Keratinocyte (primary cell): Measurements from ENCODE around the gene STIP1. TPM values are rescaled to one million over a fixed set of nuclear protein-coding genes. Genes with fewer than 3 reads are reported as not detected.
A peak's percentile ranks its signal among the peaks of the same experiment; 100 is the strongest.

Experiments
- DNase-seq: peaks from one replicate; pipeline ENCODE4 v3.0.0-alpha.2; 2011; ENCODE audit warnings: low read depth, missing footprints, low spot score
- FAIRE-seq: peaks from 2 replicates; lab custom pipeline; 2011; peaks lifted over from hg19 to GRCh38; lab: Jason Lieb, UNC
- H2AFZ ChIP-seq: 2 replicates; pipeline ENCODE4 v1.6.0; 2012; ENCODE audit warnings: low read length, control low read depth, inconsistent platforms; ENCODE audit not compliant: control insufficient read depth
- H3K27ac ChIP-seq: 2 replicates; pipeline ENCODE4 v1.5.1; 2011; ENCODE audit warnings: low read length; ENCODE audit not compliant: control insufficient read depth, insufficient read depth
- H3K27me3 ChIP-seq: 3 replicates; pipeline ENCODE4 v1.6.0; 2011; ENCODE audit warnings: low read length; ENCODE audit not compliant: control insufficient read depth, insufficient read depth; ENCODE audit errors: extremely low read depth
- H3K36me3 ChIP-seq, 2 experiments: 2 replicates in 1 of 2; 3 replicates in 1 of 2; pipeline ENCODE4 v1.5.1; 2011; ENCODE audit warnings: low read length in 2 of 2, mild to moderate bottlenecking in 1 of 2; ENCODE audit not compliant: control insufficient read depth in 2 of 2, insufficient read depth in 2 of 2; ENCODE audit errors: extremely low read depth in 1 of 2
- H3K4me1 ChIP-seq: 3 replicates; pipeline ENCODE4 v1.5.1; 2011; ENCODE audit warnings: low read length; ENCODE audit not compliant: control insufficient read depth, insufficient read depth; ENCODE audit errors: extremely low read depth
- H3K4me2 ChIP-seq: 3 replicates; pipeline ENCODE4 v1.6.0; 2011; ENCODE audit warnings: low read depth, low read length; ENCODE audit not compliant: control insufficient read depth, insufficient read depth; ENCODE audit errors: extremely low read depth
- H3K4me3 ChIP-seq, 3 experiments: fragments of 200-600 bp in 1 of 3; sonication (generic) in 1 of 3; 2 replicates in 2 of 3; 3 replicates in 1 of 3; pipeline ENCODE4 v1.5.1; 2011 to 2016; ENCODE audit warnings: low read length in 3 of 3, mild to moderate bottlenecking in 3 of 3, control low read depth in 2 of 3, inconsistent platforms in 1 of 3, low read depth in 1 of 3, mixed read lengths in 1 of 3, mixed run types in 1 of 3, moderate library complexity in 1 of 3; ENCODE audit not compliant: control insufficient read depth in 2 of 3, insufficient read depth in 2 of 3; ENCODE audit errors: extremely low read depth in 1 of 3
- H3K79me2 ChIP-seq: 2 replicates; pipeline ENCODE4 v1.6.0; 2012; ENCODE audit warnings: low read length; ENCODE audit not compliant: control insufficient read depth, insufficient read depth
- H3K9ac ChIP-seq: 3 replicates; pipeline ENCODE4 v1.6.0; 2011; ENCODE audit warnings: low read length; ENCODE audit not compliant: control insufficient read depth, insufficient read depth; ENCODE audit errors: extremely low read depth
- H3K9me1 ChIP-seq: 3 replicates; pipeline ENCODE4 v1.6.0; 2011; ENCODE audit warnings: low read length; ENCODE audit not compliant: control insufficient read depth, insufficient read depth; ENCODE audit errors: extremely low read depth
- H3K9me3 ChIP-seq: 2 replicates; pipeline ENCODE4 v1.5.1; 2012; ENCODE audit warnings: low read depth, low read length; ENCODE audit not compliant: control insufficient read depth
- H4K20me1 ChIP-seq: 3 replicates; pipeline ENCODE4 v1.6.0; 2011; ENCODE audit warnings: low read length; ENCODE audit not compliant: control insufficient read depth, insufficient read depth; ENCODE audit errors: extremely low read depth
- CTCF ChIP-seq, 3 experiments: IDR thresholded peaks in 1 of 3; conservative IDR thresholded peaks in 1 of 3; optimal IDR thresholded peaks in 1 of 3; 2 replicates in 2 of 3; 3 replicates in 1 of 3; pipeline versions ENCODE3 to v1.5.1; 2011; ENCODE audit warnings: low read length in 3 of 3, mild to moderate bottlenecking in 3 of 3, moderate library complexity in 2 of 3, control low read depth in 1 of 3, inconsistent platforms in 1 of 3; ENCODE audit not compliant: insufficient read depth in 2 of 3; ENCODE audit errors: extremely low read depth in 1 of 3
- EZH2 ChIP-seq: IDR thresholded peaks from one replicate; pipeline ENCODE4 v1.6.1; 2012; ENCODE audit warnings: inconsistent platforms, mild to moderate bottlenecking, low read length, moderate library complexity
- dilution Hi-C: fragments of 300-500 bp; cut with MboI; formaldehyde crosslinking; loops from one replicate; pipeline ENCODE4 v1.7.0; 2020; ENCODE audit warnings: low sequenced_read_pairs; ENCODE audit not compliant: extremely low pct_ligation_motif_present
- polyA plus RNA-seq, 5 experiments: library from polyadenylated mRNA; depleted of rRNA in 3 of 5; stranded (reverse) in 3 of 5; stranded (forward) in 1 of 5; unstranded in 1 of 5; fragments of >200 nt; gene quantifications; 1 replicate in 1 of 5; 2 replicates in 3 of 5; 3 replicates in 1 of 5; pipeline versions ENCODE4 v1.2.1 to v1.2.3, GENCODE V29; 2011 to 2012; ENCODE audit warnings: missing spikeins in 2 of 5, low read depth in 1 of 5, low replicate concordance in 1 of 5

The STIP1 gene
- polyA plus RNA-seq, 1 donor (not counting 4 experiments of a cell fraction or from before 2014, with no cell fraction given): 206 TPM

GRCh38 chr11:64224151-64224890 is 38.4 kb downstream of the STIP1 start:
- H3K4me2 ChIP-seq: peak overlapping the region; percentile 27
- no peak overlapping the region for H3K4me3 ChIP-seq
- H3K79me2 ChIP-seq: peaks cover 18% of the 10 kb centered on the region
- no peaks in the 10 kb centered on the region for H3K9me3 ChIP-seq
- no peak overlapping the region for H2AFZ ChIP-seq
- no peaks in the 10 kb centered on the region for H3K9me1 ChIP-seq
- FAIRE-seq (no peak), DNase-seq (no peak)
- no peak overlapping the region for H3K27ac ChIP-seq
- H3K36me3 ChIP-seq: peaks cover 2 to 4% of the 10 kb centered on the region in 2 experiments
- no peak overlapping the region for H3K9ac ChIP-seq
- TF ChIP-seq EZH2: no peak
- TF ChIP-seq CTCF (optimal IDR thresholded peaks at IDR 0.05 in 1 of 3, IDR thresholded peaks at IDR 0.05 in 1 of 3, conservative IDR thresholded peaks at IDR 0.05 in 1 of 3; ENCODE audit: extremely low read depth in 1 of 3, insufficient read depth in 2 of 3, low read length in 3 of 3): no peak
- dilution Hi-C loops: no loop called here
- H3K27me3 ChIP-seq: no peaks in the 10 kb centered on the region
- peaks cover 29% of the 10 kb centered on the region for H3K4me1 ChIP-seq
- no peaks in the 10 kb centered on the region for H4K20me1 ChIP-seq

DNA sequence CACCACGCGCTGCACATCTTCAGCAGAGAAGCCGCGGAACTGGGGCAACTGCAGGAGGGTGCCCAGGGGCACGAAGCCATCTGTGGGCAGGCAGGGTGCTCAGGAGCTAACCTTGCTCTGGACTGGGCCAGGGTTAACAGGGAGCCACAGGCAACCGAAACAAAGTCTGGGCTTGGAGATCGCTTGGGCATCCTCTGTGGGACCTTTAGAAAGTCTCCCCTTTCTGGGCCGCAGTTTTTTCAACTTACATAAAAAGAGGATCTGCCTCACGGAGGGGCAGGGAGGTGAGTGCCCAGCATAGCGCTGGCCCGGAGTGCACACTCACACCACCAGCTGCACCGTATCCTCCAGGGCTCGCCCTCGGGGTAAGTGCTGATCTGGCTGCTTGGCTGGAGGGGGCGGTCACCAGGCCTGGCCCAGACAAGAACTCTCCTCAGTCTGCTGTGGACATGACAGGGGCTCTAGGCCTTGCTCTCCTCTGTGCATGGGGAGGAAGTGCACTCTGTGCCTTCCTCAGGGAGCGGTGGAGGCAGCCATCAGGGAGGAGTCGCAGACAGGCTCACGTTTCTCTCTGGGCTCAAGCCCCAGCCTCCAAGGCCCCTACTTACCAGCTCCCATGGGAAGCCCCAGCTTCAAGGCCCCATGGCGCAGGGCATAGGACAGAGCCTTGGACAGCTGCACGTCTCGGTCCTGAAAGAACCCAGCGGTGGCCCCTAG is 39.1 kb downstream of the STIP1 start:
- no peaks in the 10 kb centered on the region for H3K27me3 ChIP-seq
- H3K4me2 ChIP-seq: peak overlapping the region; percentile 95
- peak overlapping the region; percentile 83 to 89 (median 88) for H3K4me3 ChIP-seq
- no peaks in the 10 kb centered on the region for H3K9me3 ChIP-seq
- H3K79me2 ChIP-seq: peaks cover 18% of the 10 kb centered on the region
- peaks cover 35% of the 10 kb centered on the region for H3K4me1 ChIP-seq
- H3K9ac ChIP-seq: peak overlapping the region; percentile 85
- dilution Hi-C loops: no loop called here
- DNase-seq (no peak), FAIRE-seq (no peak)
- no peak overlapping the region for H3K27ac ChIP-seq
- TF ChIP-seq CTCF (optimal IDR thresholded peaks at IDR 0.05 in 1 of 3, IDR thresholded peaks at IDR 0.05 in 1 of 3, conservative IDR thresholded peaks at IDR 0.05 in 1 of 3; ENCODE audit: extremely low read depth in 1 of 3, insufficient read depth in 2 of 3, low read length in 3 of 3): no peak
- TF ChIP-seq EZH2: no peak
- H3K36me3 ChIP-seq: peaks cover 5% of the 10 kb centered on the region in 2 experiments
- H3K9me1 ChIP-seq: no peaks in the 10 kb centered on the region
- H2AFZ ChIP-seq: no peak overlapping the region
- H4K20me1 ChIP-seq: no peaks in the 10 kb centered on the region
